Measurements from ENCODE around the gene APBA1.

- TF ChIP-seq CTCF (IDR thresholded peaks at IDR 0.05) (no peak), POLR2A (IDR thresholded peaks at IDR 0.05) (no peak)
These were observed 70.5 kb downstream of the APBA1 start for GRCh38 chr9:69601698-69602097.
